Measurements from ENCODE around the gene TMEM72. TPM values are rescaled to one million over a fixed set of nuclear protein-coding genes. Genes with fewer than 3 reads are reported as not detected.

TMEM72 gene
- total RNA-seq, 1 experiment from 2014 or later: not detected

GRCh38 chr10:44891721-44892120 lies 19.4 kb upstream of the TMEM72 start:
- DNase-seq (ENCODE audit: low read depth, low spot score) (no peak), ATAC-seq (no peak)
- Histone ChIP-seq H3K9ac (ENCODE audit: low read length) (no peak overlapping the region), H3K27ac (ENCODE audit: low read depth, low read length) (no peak overlapping the region), H4K20me1 (ENCODE audit: insufficient read depth) (no peaks in the 10 kb centered on the region), H3K9me3 (ENCODE audit: control insufficient read depth in 1 of 2, insufficient read depth in 1 of 2, low read depth in 1 of 2, low read length in 2 of 2) (no peaks in the 10 kb centered on the region), H3K4me3 (replicated peaks in 1 of 2; ENCODE audit: low read depth in 1 of 2, low read length in 2 of 2) (no peak overlapping the region), H3K4me1 (ENCODE audit: control insufficient read depth in 1 of 2, insufficient read depth in 2 of 2, low read length in 2 of 2) (no peaks in the 10 kb centered on the region), H2AFZ (ENCODE audit: low read depth, low read length, poor library complexity, severe bottlenecking) (no peak overlapping the region), H3K27me3 (ENCODE audit: insufficient read depth, low read length) (no peaks in the 10 kb centered on the region), H3K4me2 (ENCODE audit: low read length) (no peak overlapping the region), H3K36me3 (ENCODE audit: control insufficient read depth in 1 of 2, insufficient read depth in 2 of 2, low read length in 2 of 2) (no peaks in the 10 kb centered on the region), H3K79me2 (ENCODE audit: insufficient read depth, low read length) (no peaks in the 10 kb centered on the region), H3K9me2 (ENCODE audit: insufficient read depth) (no peaks in the 10 kb centered on the region)
- no TSS peak for BruUV-seq (replicated peaks)
- ChIA-PET CTCF (no interaction called here), POLR2A (no interaction called here), RAD21 (ENCODE audit: low non-redundant PET in 1 of 2, low total read pairs in 2 of 2, uncharacterized antibody in 2 of 2, unreplicated experiment in 2 of 2) (no interaction called here)
- TF ChIP-seq ELF1 (IDR thresholded peaks at IDR 0.05; ENCODE audit: borderline replicate concordance, low read depth): no peak
- TF ChIP-seq ZNF274 (IDR thresholded peaks at IDR 0.05; ENCODE audit: low read depth, low read length): no peak
- TF ChIP-seq CTCF (IDR thresholded peaks at IDR 0.05 in 2 of 3, conservative IDR thresholded peaks at IDR 0.05 in 1 of 3; ENCODE audit: borderline replicate concordance in 1 of 3, insufficient read depth in 1 of 3, low read depth in 2 of 3, low read length in 2 of 3): no peak
- no peak for TF ChIP-seq CBX3 (IDR thresholded peaks at IDR 0.05; ENCODE audit: low read depth)
- TF ChIP-seq TCF7L2 (IDR thresholded peaks at IDR 0.05; ENCODE audit: borderline replicate concordance, extremely low read depth, insufficient read depth, insufficient read length): no peak
- intact Hi-C loops (cut with micrococcal nuclease): no loop called here

GRCh38 chr10:44893604-44894468 lies 17.3 kb upstream of the TMEM72 start:
- H3K27me3 ChIP-seq (ENCODE audit: insufficient read depth, low read length): no peaks in the 10 kb centered on the region
- POLR2A ChIA-PET: no interaction called here
- ATAC-seq (no peak), DNase-seq (ENCODE audit: low read depth, low spot score) (no peak)
- no peaks in the 10 kb centered on the region for H3K9me2 ChIP-seq (ENCODE audit: insufficient read depth)
- H3K9me3 ChIP-seq (ENCODE audit: control insufficient read depth in 1 of 2, insufficient read depth in 1 of 2, low read depth in 1 of 2, low read length in 2 of 2): no peaks in the 10 kb centered on the region
- no peaks in the 10 kb centered on the region for H3K36me3 ChIP-seq (ENCODE audit: control insufficient read depth in 1 of 2, insufficient read depth in 2 of 2, low read length in 2 of 2)
- H4K20me1 ChIP-seq (ENCODE audit: insufficient read depth): no peaks in the 10 kb centered on the region
- TF ChIP-seq ELF1 (IDR thresholded peaks at IDR 0.05; ENCODE audit: borderline replicate concordance, low read depth): no peak
- TF ChIP-seq POLR2AphosphoS5 (IDR thresholded peaks at IDR 0.05; ENCODE audit: low read depth, low read length): no peak
- TF ChIP-seq CEBPB (IDR thresholded peaks at IDR 0.05; ENCODE audit: low read depth): no peak
- TF ChIP-seq RAD21 (IDR thresholded peaks at IDR 0.05; ENCODE audit: low read depth): no peak
- no peak for TF ChIP-seq FOSL1 (IDR thresholded peaks at IDR 0.05; ENCODE audit: low read depth)
- no peak for TF ChIP-seq ZFX (IDR thresholded peaks at IDR 0.05)
- TF ChIP-seq EZH2phosphoT487 (IDR thresholded peaks at IDR 0.05; ENCODE audit: borderline replicate concordance): no peak
- no peak for TF ChIP-seq CTCF (IDR thresholded peaks at IDR 0.05 in 2 of 3, conservative IDR thresholded peaks at IDR 0.05 in 1 of 3; ENCODE audit: borderline replicate concordance in 1 of 3, insufficient read depth in 1 of 3, low read depth in 2 of 3, low read length in 2 of 3)
- TF ChIP-seq, protein P1, sequence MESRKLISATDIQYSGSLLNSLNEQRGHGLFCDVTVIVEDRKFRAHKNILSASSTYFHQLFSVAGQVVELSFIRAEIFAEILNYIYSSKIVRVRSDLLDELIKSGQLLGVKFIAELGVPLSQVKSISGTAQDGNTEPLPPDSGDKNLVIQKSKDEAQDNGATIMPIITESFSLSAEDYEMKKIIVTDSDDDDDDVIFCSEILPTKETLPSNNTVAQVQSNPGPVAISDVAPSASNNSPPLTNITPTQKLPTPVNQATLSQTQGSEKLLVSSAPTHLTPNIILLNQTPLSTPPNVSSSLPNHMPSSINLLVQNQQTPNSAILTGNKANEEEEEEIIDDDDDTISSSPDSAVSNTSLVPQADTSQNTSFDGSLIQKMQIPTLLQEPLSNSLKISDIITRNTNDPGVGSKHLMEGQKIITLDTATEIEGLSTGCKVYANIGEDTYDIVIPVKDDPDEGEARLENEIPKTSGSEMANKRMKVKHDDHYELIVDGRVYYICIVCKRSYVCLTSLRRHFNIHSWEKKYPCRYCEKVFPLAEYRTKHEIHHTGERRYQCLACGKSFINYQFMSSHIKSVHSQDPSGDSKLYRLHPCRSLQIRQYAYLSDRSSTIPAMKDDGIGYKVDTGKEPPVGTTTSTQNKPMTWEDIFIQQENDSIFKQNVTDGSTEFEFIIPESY (IDR thresholded peaks at IDR 0.05; ENCODE audit: extremely low read depth, insufficient replicate concordance, low read length): no peak
- CTCF ChIA-PET: no interaction called here
- no peak overlapping the region for H3K4me2 ChIP-seq (ENCODE audit: low read length)
- intact Hi-C loops (cut with micrococcal nuclease): no loop called here
- no peaks in the 10 kb centered on the region for H3K4me1 ChIP-seq (ENCODE audit: control insufficient read depth in 1 of 2, insufficient read depth in 2 of 2, low read length in 2 of 2)
- no peak overlapping the region for H3K9ac ChIP-seq (ENCODE audit: low read length)
- H2AFZ ChIP-seq (ENCODE audit: low read depth, low read length, poor library complexity, severe bottlenecking): no peak overlapping the region
- H3K79me2 ChIP-seq (ENCODE audit: insufficient read depth, low read length): no peaks in the 10 kb centered on the region
- H3K4me3 ChIP-seq (replicated peaks in 1 of 2; ENCODE audit: low read depth in 1 of 2, low read length in 2 of 2): no peak overlapping the region
- BruUV-seq (replicated peaks): no TSS peak
- RAD21 ChIA-PET (ENCODE audit: low non-redundant PET in 1 of 2, low total read pairs in 2 of 2, uncharacterized antibody in 2 of 2, unreplicated experiment in 2 of 2): no interaction called here
- H3K27ac ChIP-seq (ENCODE audit: low read depth, low read length): no peak overlapping the region

Measured in HCT116 (cell line).